HCT116 (cell line): ENCODE data around the gene ADAMTSL5. TPM values are rescaled to one million over a fixed set of nuclear protein-coding genes. Genes with fewer than 3 reads are reported as not detected.

Experiments used
- ATAC-seq: fragments of 200-7000 bp; cut with Tn5 transposase; 2 replicates; pipeline ENCODE4 v1.9.1; 2020; ENCODE audit warnings: mild to moderate bottlenecking, moderate library complexity
- BruUV-seq: library from RNA; stranded (reverse); fragments of 400-500 nt; replicated peaks from 2 replicates; lab custom pipeline; 2021; lab: Mats Ljungman, UMichigan
- CTCF ChIA-PET: fragments of 300-600 bp; sonication (Branson Sonifier 250); formaldehyde crosslinking; loops from one replicate; lab custom pipeline; 2021; ENCODE audit warnings: antibody characterized with exemption; lab: Charles Lee
- POLR2A ChIA-PET: fragments of 300-600, 350-600 bp; sonication (Branson Sonifier 250); formaldehyde crosslinking; loops from one replicate; lab custom pipeline; 2021; ENCODE audit warnings: antibody characterized with exemption; lab: Charles Lee
- RAD21 ChIA-PET, 2 experiments: fragments of 300-600 bp; sonication (Branson Sonifier 250); formaldehyde crosslinking; loops; one replicate each; lab custom pipeline; 2023; ENCODE audit warnings: low total read pairs in 2 of 2; ENCODE audit not compliant: uncharacterized antibody in 2 of 2, unreplicated experiment in 2 of 2, low non-redundant PET in 1 of 2; lab: Charles Lee
- DNase-seq: peaks from one replicate; pipeline ENCODE4 v3.0.0-alpha.2; 2010; ENCODE audit warnings: low read depth, low spot score
- H2AFZ ChIP-seq: fragments of 200-600 bp; shearing (Covaris generic), sonication (generic); 2 replicates; pipeline ENCODE4 v1.6.1; 2017; ENCODE audit warnings: low read depth, mixed run types, mixed read lengths, antibody characterized with exemption, low read length; ENCODE audit not compliant: poor library complexity, severe bottlenecking
- H3K27ac ChIP-seq: 2 replicates; pipeline ENCODE4 v1.5.1; 2012; ENCODE audit warnings: low read depth, low read length
- H3K27me3 ChIP-seq: fragments of 200-600 bp; sonication (generic); 2 replicates; pipeline ENCODE4 v1.6.1; 2016; ENCODE audit warnings: mixed run types, low read length, mixed read lengths; ENCODE audit not compliant: insufficient read depth
- H3K36me3 ChIP-seq, 2 experiments: fragments of 200-500 bp in 1 of 2; fragments of 200-600 bp in 1 of 2; sonication (Bioruptor generic) in 1 of 2; sonication (generic) in 1 of 2; 2 replicates each; pipeline versions ENCODE4 v1.5.1 to v1.6.1; 2014 to 2016; ENCODE audit warnings: low read length in 2 of 2, inconsistent platforms in 1 of 2, mixed read lengths in 1 of 2, mixed run types in 1 of 2; ENCODE audit not compliant: insufficient read depth in 2 of 2, control insufficient read depth in 1 of 2
- H3K4me1 ChIP-seq, 2 experiments: fragments of 200-600 bp in 1 of 2; sonication (generic) in 1 of 2; 2 replicates each; pipeline versions ENCODE4 v1.5.1 to v1.6.1; 2012 to 2017; ENCODE audit warnings: low read length in 2 of 2, inconsistent platforms in 1 of 2, mild to moderate bottlenecking in 1 of 2, mixed read lengths in 1 of 2, mixed run types in 1 of 2, moderate library complexity in 1 of 2; ENCODE audit not compliant: insufficient read depth in 2 of 2, control insufficient read depth in 1 of 2
- H3K4me2 ChIP-seq: fragments of 200-600 bp; sonication (generic); 2 replicates; pipeline ENCODE4 v1.6.1; 2017; ENCODE audit warnings: mixed run types, low read length, mixed read lengths
- H3K4me3 ChIP-seq, 2 experiments: fragments of 200-600 bp in 1 of 2; sonication (generic) in 1 of 2; replicated peaks in 1 of 2; 2 replicates each; pipeline ENCODE4 v1.5.1; 2011 to 2016; ENCODE audit warnings: low read length in 2 of 2, control low read depth in 1 of 2, low read depth in 1 of 2, mild to moderate bottlenecking in 1 of 2, mixed read lengths in 1 of 2, mixed run types in 1 of 2
- H3K79me2 ChIP-seq: fragments of 200-600 bp; sonication (generic); 2 replicates; pipeline ENCODE4 v1.6.1; 2017; ENCODE audit warnings: mild to moderate bottlenecking, mixed run types, low read length, moderate library complexity, mixed read lengths; ENCODE audit not compliant: insufficient read depth
- H3K9ac ChIP-seq: fragments of 200-600 bp; sonication (generic); 2 replicates; pipeline ENCODE4 v1.6.1; 2016; ENCODE audit warnings: low read length, mixed read lengths
- H3K9me2 ChIP-seq: fragments of 200-600 bp; sonication (generic), shearing (Covaris generic); 2 replicates; pipeline ENCODE4 v1.6.1; 2017; ENCODE audit warnings: mixed run types, mild to moderate bottlenecking, moderate library complexity; ENCODE audit not compliant: insufficient read depth
- H3K9me3 ChIP-seq, 2 experiments: fragments of 200-500 bp in 1 of 2; fragments of 200-600 bp in 1 of 2; sonication (Bioruptor generic) in 1 of 2; sonication (generic) in 1 of 2; 2 replicates each; pipeline ENCODE4 v1.6.1; 2014 to 2017; ENCODE audit warnings: low read length in 2 of 2, mixed read lengths in 2 of 2, inconsistent platforms in 1 of 2, low read depth in 1 of 2, mild to moderate bottlenecking in 1 of 2, mixed run types in 1 of 2, moderate library complexity in 1 of 2; ENCODE audit not compliant: control insufficient read depth in 1 of 2, insufficient read depth in 1 of 2
- H4K20me1 ChIP-seq: fragments of 200-600 bp; sonication (generic), shearing (Covaris generic); 2 replicates; pipeline ENCODE4 v1.6.1; 2017; ENCODE audit warnings: mixed run types, mild to moderate bottlenecking, moderate library complexity; ENCODE audit not compliant: insufficient read depth
- CBX3 ChIP-seq: IDR thresholded peaks from 2 replicates; pipeline ENCODE4 v1.6.1; 2012; ENCODE audit warnings: low read depth
- EGR1 ChIP-seq: IDR thresholded peaks from 2 replicates; pipeline ENCODE4 v1.6.1; 2012; ENCODE audit warnings: low read depth
- EZH2 ChIP-seq: fragments of 200-600 bp; sonication (generic); IDR thresholded peaks from 2 replicates; pipeline ENCODE4 v1.6.1; 2017; ENCODE audit warnings: antibody characterized with exemption, mixed run types
- JUND ChIP-seq: IDR thresholded peaks from 2 replicates; pipeline ENCODE4 v1.6.1; 2012
- RAD21 ChIP-seq: IDR thresholded peaks from 2 replicates; pipeline ENCODE4 v1.6.1; 2012; ENCODE audit warnings: low read depth, mild to moderate bottlenecking
- SIN3A ChIP-seq: IDR thresholded peaks from 2 replicates; pipeline ENCODE4 v1.6.1; 2012; ENCODE audit warnings: low read depth
- SP1 ChIP-seq: IDR thresholded peaks from 2 replicates; pipeline ENCODE4 v1.6.1; 2012; ENCODE audit warnings: low read depth
- YY1 ChIP-seq: IDR thresholded peaks from 2 replicates; pipeline ENCODE4 v1.6.1; 2011; ENCODE audit warnings: low read length, low read depth, moderate library complexity, mild to moderate bottlenecking; ENCODE audit not compliant: insufficient replicate concordance; ENCODE audit errors: extremely low read depth
- ZFX ChIP-seq: fragments of 450-650 bp; IDR thresholded peaks from 2 replicates; pipeline ENCODE4 v1.6.1; 2017
- intact Hi-C: fragments of 100-400 bp; cut with micrococcal nuclease; formaldehyde crosslinking; loops from 2 replicates; pipeline ENCODE4 v1.10.0; 2022
- total RNA-seq: library from RNA; stranded (reverse); gene quantifications from one replicate; pipeline ENCODE4 v1.2.1, GENCODE V29; 2021; ENCODE audit not compliant: unreplicated experiment
- TF ChIP-seq, protein P1 (sequence below), 3 experiments: fragments of 200-600 bp in 1 of 3; sonication (generic) in 1 of 3; IDR thresholded peaks in 2 of 3; conservative IDR thresholded peaks in 1 of 3; 2 replicates each; pipeline ENCODE4 v1.5.1; 2012 to 2017; ENCODE audit warnings: low read depth in 2 of 3, low read length in 2 of 3, antibody characterized with exemption in 1 of 3, borderline replicate concordance in 1 of 3, control low read depth in 1 of 3, mild to moderate bottlenecking in 1 of 3, mixed read lengths in 1 of 3, mixed run types in 1 of 3, moderate library complexity in 1 of 3; ENCODE audit not compliant: insufficient read depth in 1 of 3

Gene ADAMTSL5
- total RNA-seq, 1 experiment from 2014 or later, result 24.0 TPM

DNA sequence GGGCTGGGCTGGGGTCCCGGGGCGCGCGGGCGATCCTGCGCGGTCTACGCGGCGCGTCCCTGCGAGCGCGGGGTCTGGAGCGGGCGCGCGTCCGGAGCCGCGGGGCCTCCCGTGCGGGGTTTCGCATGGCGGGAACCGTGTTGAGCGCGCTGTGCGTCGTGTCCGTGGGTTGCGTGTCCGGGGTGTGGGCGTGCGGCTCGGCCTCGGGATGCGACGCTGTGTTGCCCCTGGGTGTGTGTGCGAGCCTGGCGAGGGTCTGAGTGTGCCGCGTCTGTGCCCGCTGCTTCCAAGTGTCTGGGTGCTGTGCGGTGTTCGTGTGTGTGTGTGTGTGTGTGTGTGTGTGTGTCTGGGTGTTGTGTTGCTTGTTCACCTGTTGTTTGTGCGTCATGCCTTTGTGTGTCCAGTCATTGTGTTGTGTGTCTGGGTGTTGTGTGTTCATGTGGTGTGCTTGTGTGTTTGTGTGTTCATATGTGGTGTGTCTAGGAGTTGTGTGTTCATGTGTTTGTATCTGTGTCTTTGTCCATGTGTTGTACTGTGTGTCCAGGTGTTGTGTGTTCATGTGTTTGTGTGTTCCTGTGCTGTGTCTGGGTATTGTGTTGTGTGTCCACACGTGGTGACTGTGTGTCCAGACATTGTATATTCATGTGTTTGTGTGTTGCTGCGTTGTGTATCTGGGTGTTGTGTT, 11.6 kb upstream of the ADAMTSL5 start:
- Histone ChIP-seq H3K27me3 (no peaks in the 10 kb centered on the region), H3K9me2 (no peaks in the 10 kb centered on the region), H2AFZ (no peak overlapping the region), H3K9ac (no peak overlapping the region), H3K79me2 (no peaks in the 10 kb centered on the region), H3K4me2 (no peak overlapping the region), H3K9me3 (no peaks in the 10 kb centered on the region), H3K27ac (no peak overlapping the region), H3K4me3 (no peak overlapping the region), H3K4me1 (no peaks in the 10 kb centered on the region), H3K36me3 (no peaks in the 10 kb centered on the region), H4K20me1 (no peaks in the 10 kb centered on the region)
- BruUV-seq, result no TSS peak
- POLR2A ChIA-PET, result no interaction called here
- CTCF ChIA-PET, result no interaction called here
- no peak for DNase-seq
- TF ChIP-seq YY1, result no peak
- TF ChIP-seq RAD21, result no peak
- TF ChIP-seq, protein P1, sequence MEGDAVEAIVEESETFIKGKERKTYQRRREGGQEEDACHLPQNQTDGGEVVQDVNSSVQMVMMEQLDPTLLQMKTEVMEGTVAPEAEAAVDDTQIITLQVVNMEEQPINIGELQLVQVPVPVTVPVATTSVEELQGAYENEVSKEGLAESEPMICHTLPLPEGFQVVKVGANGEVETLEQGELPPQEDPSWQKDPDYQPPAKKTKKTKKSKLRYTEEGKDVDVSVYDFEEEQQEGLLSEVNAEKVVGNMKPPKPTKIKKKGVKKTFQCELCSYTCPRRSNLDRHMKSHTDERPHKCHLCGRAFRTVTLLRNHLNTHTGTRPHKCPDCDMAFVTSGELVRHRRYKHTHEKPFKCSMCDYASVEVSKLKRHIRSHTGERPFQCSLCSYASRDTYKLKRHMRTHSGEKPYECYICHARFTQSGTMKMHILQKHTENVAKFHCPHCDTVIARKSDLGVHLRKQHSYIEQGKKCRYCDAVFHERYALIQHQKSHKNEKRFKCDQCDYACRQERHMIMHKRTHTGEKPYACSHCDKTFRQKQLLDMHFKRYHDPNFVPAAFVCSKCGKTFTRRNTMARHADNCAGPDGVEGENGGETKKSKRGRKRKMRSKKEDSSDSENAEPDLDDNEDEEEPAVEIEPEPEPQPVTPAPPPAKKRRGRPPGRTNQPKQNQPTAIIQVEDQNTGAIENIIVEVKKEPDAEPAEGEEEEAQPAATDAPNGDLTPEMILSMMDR (IDR thresholded peaks at IDR 0.05 in 2 of 3, conservative IDR thresholded peaks at IDR 0.05 in 1 of 3; ENCODE audit: borderline replicate concordance in 1 of 3, insufficient read depth in 1 of 3, low read depth in 2 of 3, low read length in 2 of 3), result no peak
- TF ChIP-seq JUND, result no peak
- TF ChIP-seq SIN3A, result no peak
- TF ChIP-seq EGR1, result no peak
- no peak for TF ChIP-seq CBX3
- TF ChIP-seq ZFX, result no peak
- no peak for TF ChIP-seq EZH2
- no peak for TF ChIP-seq SP1
- no peak for ATAC-seq
- RAD21 ChIA-PET, result no interaction called here
- intact Hi-C loops, result no loop called here
